GM23338 (cell line): ENCODE data around the gene DNAL4. TPM values are rescaled to one million over a fixed set of nuclear protein-coding genes. Genes with fewer than 3 reads are reported as not detected.

Experiments used
- ATAC-seq: fragments of 200-7000 bp; cut with Tn5 transposase; 3 replicates; pipeline ENCODE4 v1.9.1; 2020
- DNase-seq: peaks from one replicate; pipeline ENCODE4 v3.0.0-alpha.2; 2015; ENCODE audit warnings: low spot score
- H2AFZ ChIP-seq: fragments of 200-600 bp; sonication (generic); 2 replicates; pipeline ENCODE4 v1.8.0; 2016; ENCODE audit warnings: antibody characterized with exemption, mild to moderate bottlenecking, moderate library complexity
- H3F3A ChIP-seq: fragments of 200-600 bp; sonication (generic); replicated peaks from 2 replicates; pipeline ENCODE4 v1.8.0; 2017; ENCODE audit warnings: antibody characterized with exemption, mixed run types, low read depth
- H3K27ac ChIP-seq: fragments of 200-600 bp; sonication (generic); 2 replicates; pipeline ENCODE4 v1.6.1; 2016; ENCODE audit warnings: low read depth
- H3K27me3 ChIP-seq: fragments of 200-600 bp; sonication (generic); 2 replicates; pipeline ENCODE4 v1.8.0; 2016; ENCODE audit warnings: mild to moderate bottlenecking, mixed run types, moderate library complexity; ENCODE audit not compliant: insufficient read depth
- H3K36me3 ChIP-seq: fragments of 200-600 bp; sonication (generic); 2 replicates; pipeline ENCODE4 v1.8.0; 2016; ENCODE audit warnings: mild to moderate bottlenecking; ENCODE audit not compliant: insufficient read depth
- H3K4me1 ChIP-seq: fragments of 200-600 bp; sonication (generic); 2 replicates; pipeline ENCODE4 v1.8.0; 2016; ENCODE audit warnings: mild to moderate bottlenecking, moderate library complexity; ENCODE audit not compliant: insufficient read depth
- H3K4me2 ChIP-seq: fragments of 200-600 bp; sonication (generic); 2 replicates; pipeline ENCODE4 v1.7.1; 2017; ENCODE audit warnings: mixed run types
- H3K4me3 ChIP-seq: fragments of 200-600 bp; sonication (generic); 2 replicates; pipeline ENCODE4 v1.6.1; 2016; ENCODE audit warnings: mixed run types
- H3K79me2 ChIP-seq: fragments of 200-600 bp; sonication (generic); replicated peaks from 2 replicates; pipeline ENCODE4 v1.8.0; 2017; ENCODE audit warnings: mild to moderate bottlenecking; ENCODE audit not compliant: insufficient read depth
- H3K9me2 ChIP-seq: fragments of 200-600 bp; sonication (generic); 2 replicates; pipeline ENCODE4 v1.8.0; 2017; ENCODE audit not compliant: insufficient read depth
- H4K20me1 ChIP-seq: fragments of 200-600 bp; sonication (generic); replicated peaks from 2 replicates; pipeline ENCODE4 v1.8.0; 2017; ENCODE audit warnings: mild to moderate bottlenecking; ENCODE audit not compliant: insufficient read depth
- H3K27ac Mint-ChIP-seq: 2 replicates; pipeline ENCODE4 v1.8.0; 2020; ENCODE audit warnings: inconsistent platforms, mild to moderate bottlenecking, moderate library complexity, mixed read lengths
- H3K27me3 Mint-ChIP-seq: 3 replicates; pipeline ENCODE4 v1.8.0; 2022; ENCODE audit warnings: low read depth, mild to moderate bottlenecking, moderate library complexity, mixed read lengths, inconsistent platforms; ENCODE audit not compliant: insufficient read depth, poor library complexity
- H3K36me3 Mint-ChIP-seq: 3 replicates; pipeline ENCODE4 v1.8.0; 2021; ENCODE audit warnings: low read depth, mild to moderate bottlenecking, inconsistent platforms, moderate library complexity, mixed read lengths
- H3K4me1 Mint-ChIP-seq: 3 replicates; pipeline ENCODE4 v1.8.0; 2020; ENCODE audit warnings: mild to moderate bottlenecking, inconsistent platforms, mixed read lengths
- H3K4me3 Mint-ChIP-seq: 3 replicates; pipeline ENCODE4 v1.8.0; 2021; ENCODE audit warnings: moderate library complexity, mild to moderate bottlenecking, inconsistent platforms, mixed read lengths
- H3K9me3 Mint-ChIP-seq: 3 replicates; pipeline ENCODE4 v1.8.0; 2020; ENCODE audit warnings: moderate library complexity, mild to moderate bottlenecking, inconsistent platforms, mixed read lengths
- CREB1 ChIP-seq: fragments of 250-450 bp; sonication (Bioruptor Pico); IDR thresholded peaks from 2 replicates; pipeline ENCODE4 v1.5.0; 2020; ENCODE audit warnings: low read depth, mild to moderate bottlenecking, moderate library complexity
- CTCF ChIP-seq, 2 experiments: fragments of 200-600 bp in 1 of 2; sonication (generic) in 1 of 2; conservative IDR thresholded peaks; 2 replicates each; pipeline versions ENCODE4 v1.5.1 to v1.6.1; 2016 to 2017; ENCODE audit warnings: antibody characterized with exemption in 2 of 2, low read depth in 2 of 2, mild to moderate bottlenecking in 2 of 2, moderate library complexity in 1 of 2
- ETS1 ChIP-seq: IDR thresholded peaks from 2 replicates; pipeline ENCODE4 v1.6.1; 2016; ENCODE audit warnings: antibody characterized with exemption
- EZH2 ChIP-seq: fragments of 200-600 bp; sonication (generic); IDR thresholded peaks from one replicate; pipeline ENCODE4 v1.8.0; 2017; ENCODE audit warnings: antibody characterized with exemption, mild to moderate bottlenecking, low read depth; ENCODE audit not compliant: unreplicated experiment
- JUNB ChIP-seq: IDR thresholded peaks from one replicate; pipeline ENCODE4 v1.6.1; 2016; ENCODE audit warnings: antibody characterized with exemption; ENCODE audit not compliant: unreplicated experiment
- REST ChIP-seq: IDR thresholded peaks from one replicate; pipeline ENCODE4 v1.6.1; 2018; ENCODE audit warnings: antibody characterized with exemption; ENCODE audit not compliant: unreplicated experiment
- STAT1 ChIP-seq: IDR thresholded peaks from one replicate; pipeline ENCODE4 v1.6.1; 2016; ENCODE audit warnings: antibody characterized with exemption; ENCODE audit not compliant: unreplicated experiment
- ZNF114 ChIP-seq: fragments of 250-450 bp; sonication (Bioruptor Pico); IDR thresholded peaks from 2 replicates; pipeline ENCODE4 v1.5.0; 2020; ENCODE audit warnings: mild to moderate bottlenecking, moderate library complexity
- ZNF331 ChIP-seq: fragments of 250-450 bp; sonication (Bioruptor Pico); IDR thresholded peaks from 2 replicates; pipeline ENCODE4 v1.5.0; 2020; ENCODE audit warnings: low read depth, mild to moderate bottlenecking, moderate library complexity
- ZNF462 ChIP-seq: fragments of 250-450 bp; sonication (Bioruptor Pico); IDR thresholded peaks from 2 replicates; pipeline ENCODE4 v1.5.0; 2020; ENCODE audit warnings: mild to moderate bottlenecking, moderate library complexity
- polyA plus RNA-seq: library from polyadenylated mRNA; unstranded; fragments of >200 nt; fragmentation: Nextera tagmentation; extraction: Ambion mirVana; gene quantifications from 2 replicates; pipeline ENCODE4 v1.2.1, GENCODE V29; 2016
- total RNA-seq: library from RNA; depleted of rRNA; stranded (reverse); fragments of >200 nt; shearing (Covaris generic); gene quantifications from 2 replicates; pipeline ENCODE4 v1.2.3, GENCODE V29; 2014

The DNAL4 gene
- total and polyA plus RNA-seq, 2 experiments from 2014 or later, result 9.3 to 10.0 TPM

- H2AFZ ChIP-seq, result no peak overlapping the region
- Mint-ChIP-seq H3K9me3 (no peaks in the 10 kb centered on the region; the same call in 2 of the 3 replicates), H3K4me1 (peaks cover 1% of the 10 kb centered on the region; the same call in 2 of the 3 replicates), H3K36me3 (no peaks in the 10 kb centered on the region), H3K27ac (no peak overlapping the region), H3K4me3 (no peak overlapping the region), H3K27me3 (peaks cover 12% of the 10 kb centered on the region)
- no peaks in the 10 kb centered on the region for H3K27me3 ChIP-seq
- no peaks in the 10 kb centered on the region for H3F3A ChIP-seq
- no peaks in the 10 kb centered on the region for H3K79me2 ChIP-seq
- DNase-seq, result no peak
- no peaks in the 10 kb centered on the region for H3K9me2 ChIP-seq
- no peaks in the 10 kb centered on the region for H3K36me3 ChIP-seq
- H3K4me1 ChIP-seq, result no peaks in the 10 kb centered on the region
- no peaks in the 10 kb centered on the region for H4K20me1 ChIP-seq
- H3K4me2 ChIP-seq, result no peak overlapping the region
- H3K4me3 ChIP-seq, result no peak overlapping the region
- no peak for ATAC-seq
- TF ChIP-seq JUNB (no peak), ZNF462 (CRISPR knock-in tag) (no peak), ZNF114 (no peak), ZNF331 (CRISPR knock-in tag) (no peak), ETS1 (no peak), EZH2 (no peak), REST (no peak), STAT1 (no peak), CTCF (conservative IDR thresholded peaks at IDR 0.05; ENCODE audit: low read depth in 2 of 2) (no peak), CREB1 (CRISPR knock-in tag) (no peak)
- H3K27ac ChIP-seq, result no peak overlapping the region
These were observed 23.5 kb downstream of the DNAL4 start for GRCh38 chr22:38770257-38770949.
